HepG2 (cell line): ENCODE results near the gene RAET1E. TPM values are rescaled to one million over a fixed set of nuclear protein-coding genes. Genes with fewer than 3 reads are reported as not detected.
A peak's percentile ranks its signal among the peaks of the same experiment; 100 is the strongest.

ENCODE experiments used
- CSRNP2 ChIP-seq: sonication (generic); formaldehyde crosslinking; conservative IDR thresholded peaks from 2 replicates; pipeline ENCODE4 v1.8.0; 2022; ENCODE audit warnings: low read depth, missing genetic modification reagents
- FOXC1 ChIP-seq: sonication (generic); formaldehyde crosslinking; IDR thresholded peaks from 2 replicates; pipeline ENCODE4 v1.8.0; 2022; ENCODE audit warnings: mild to moderate bottlenecking, missing genetic modification reagents, borderline replicate concordance
- FOXJ3 ChIP-seq: sonication (generic); formaldehyde crosslinking; IDR thresholded peaks from 2 replicates; pipeline ENCODE4 v1.4.0; 2020; ENCODE audit warnings: missing genetic modification reagents, mild to moderate bottlenecking, borderline replicate concordance
- HIC2 ChIP-seq: sonication (generic); formaldehyde crosslinking; IDR thresholded peaks from 2 replicates; pipeline ENCODE4 v1.9.0; 2022; ENCODE audit warnings: low read depth, missing genetic modification reagents
- HNF1B ChIP-seq: sonication (generic); formaldehyde crosslinking; IDR thresholded peaks from 2 replicates; pipeline ENCODE4 v1.5.1; 2020; ENCODE audit warnings: mild to moderate bottlenecking, moderate library complexity, missing genetic modification reagents
- HOXD1 ChIP-seq: sonication (generic); formaldehyde crosslinking; IDR thresholded peaks from 2 replicates; pipeline ENCODE4 v1.5.0; 2020; ENCODE audit warnings: missing genetic modification reagents
- JDP2 ChIP-seq: sonication (generic); formaldehyde crosslinking; IDR thresholded peaks from 2 replicates; pipeline ENCODE4 v1.8.1; 2022; ENCODE audit warnings: missing genetic modification reagents, borderline replicate concordance
- PHF20 ChIP-seq: sonication (generic); formaldehyde crosslinking; IDR thresholded peaks from 2 replicates; pipeline ENCODE4 v1.5.0; 2020; ENCODE audit warnings: mild to moderate bottlenecking, missing genetic modification reagents
- RBFOX2 ChIP-seq: fragments of 200-400 bp; formaldehyde crosslinking; IDR thresholded peaks from 2 replicates; pipeline ENCODE4 v1.6.1; 2017; ENCODE audit warnings: low read depth, mild to moderate bottlenecking, low read length
- REPIN1 ChIP-seq: sonication (generic); formaldehyde crosslinking; IDR thresholded peaks from 2 replicates; pipeline ENCODE4 v1.8.0; 2022; ENCODE audit warnings: missing genetic modification reagents, low read depth, mild to moderate bottlenecking, borderline replicate concordance
- REXO4 ChIP-seq: sonication (generic); formaldehyde crosslinking; IDR thresholded peaks from 2 replicates; pipeline ENCODE4 v1.8.0; 2022; ENCODE audit warnings: missing genetic modification reagents, mild to moderate bottlenecking, borderline replicate concordance
- RFX1 ChIP-seq: fragments of 450-650 bp; IDR thresholded peaks from 2 replicates; pipeline ENCODE4 v1.6.1; 2017
- SIN3A ChIP-seq: IDR thresholded peaks from 2 replicates; pipeline ENCODE4 v1.6.1; 2011; ENCODE audit warnings: low read depth, mild to moderate bottlenecking, control low read depth, low read length, borderline replicate concordance
- SMC3 ChIP-seq: IDR thresholded peaks from 2 replicates; pipeline ENCODE4 v1.6.1; 2011; ENCODE audit warnings: low read length, improper control_type of control experiment
- TBL1XR1 ChIP-seq: fragments of 150-350 bp; IDR thresholded peaks from 2 replicates; pipeline ENCODE4 v1.6.1; 2014; ENCODE audit warnings: borderline replicate concordance, low read length; ENCODE audit not compliant: partially characterized antibody
- ZNF329 ChIP-seq: sonication (generic); formaldehyde crosslinking; IDR thresholded peaks from 2 replicates; pipeline ENCODE4 v1.9.0; 2021; ENCODE audit warnings: low read depth, mild to moderate bottlenecking, missing genetic modification reagents
- ZNF549 ChIP-seq: sonication (generic); formaldehyde crosslinking; IDR thresholded peaks from 2 replicates; pipeline ENCODE4 v1.5.0; 2020; ENCODE audit warnings: missing genetic modification reagents
- ZNF746 ChIP-seq: sonication (generic); formaldehyde crosslinking; IDR thresholded peaks from 2 replicates; pipeline ENCODE4 v1.8.0; 2022; ENCODE audit warnings: mild to moderate bottlenecking, missing genetic modification reagents
- ZNF768 ChIP-seq: sonication (generic); formaldehyde crosslinking; IDR thresholded peaks from 2 replicates; pipeline ENCODE4 v1.4.0; 2020; ENCODE audit warnings: missing genetic modification reagents
- ZNF782 ChIP-seq: sonication (generic); formaldehyde crosslinking; IDR thresholded peaks from 2 replicates; pipeline ENCODE4 v1.4.0; 2020; ENCODE audit warnings: missing genetic modification reagents, mild to moderate bottlenecking, borderline replicate concordance
- ZSCAN31 ChIP-seq: sonication (generic); formaldehyde crosslinking; IDR thresholded peaks from 2 replicates; pipeline ENCODE4 v1.5.0; 2020; ENCODE audit warnings: low read depth, mild to moderate bottlenecking, missing genetic modification reagents
- polyA plus RNA-seq, 8 experiments: library from polyadenylated mRNA; depleted of rRNA in 3 of 8; stranded (reverse) in 7 of 8; unstranded in 1 of 8; fragments of >200 nt; fragmentation: Illumina TruSeq in 4 of 8; extraction: Trizol in 4 of 8; gene quantifications; 2 replicates each; pipeline versions ENCODE4 v1.2.1 to v1.2.3, GENCODE V29; 2011 to 2016; ENCODE audit warnings: low read depth in 4 of 8, missing spikeins in 1 of 8, mixed read lengths in 1 of 8; ENCODE audit not compliant: insufficient read depth in 1 of 8
- total RNA-seq, 5 experiments: library from RNA; depleted of rRNA; stranded (reverse); fragments of >200 nt; fragmentation: Illumina TruSeq; extraction: Trizol; gene quantifications; 2 replicates each; pipeline ENCODE4 v1.2.3, GENCODE V29; 2016; ENCODE audit warnings: low read depth in 1 of 5
- TF ChIP-seq, protein P1 (sequence below): sonication (generic); formaldehyde crosslinking; IDR thresholded peaks from 2 replicates; pipeline ENCODE4 v1.4.0; 2020; ENCODE audit warnings: mild to moderate bottlenecking, missing genetic modification reagents

The RAET1E gene
- total and polyA plus RNA-seq, 2 of the 13 experiments (the other 11 are each of a cell fraction or from before 2014, with no cell fraction given), result not detected

DNA sequence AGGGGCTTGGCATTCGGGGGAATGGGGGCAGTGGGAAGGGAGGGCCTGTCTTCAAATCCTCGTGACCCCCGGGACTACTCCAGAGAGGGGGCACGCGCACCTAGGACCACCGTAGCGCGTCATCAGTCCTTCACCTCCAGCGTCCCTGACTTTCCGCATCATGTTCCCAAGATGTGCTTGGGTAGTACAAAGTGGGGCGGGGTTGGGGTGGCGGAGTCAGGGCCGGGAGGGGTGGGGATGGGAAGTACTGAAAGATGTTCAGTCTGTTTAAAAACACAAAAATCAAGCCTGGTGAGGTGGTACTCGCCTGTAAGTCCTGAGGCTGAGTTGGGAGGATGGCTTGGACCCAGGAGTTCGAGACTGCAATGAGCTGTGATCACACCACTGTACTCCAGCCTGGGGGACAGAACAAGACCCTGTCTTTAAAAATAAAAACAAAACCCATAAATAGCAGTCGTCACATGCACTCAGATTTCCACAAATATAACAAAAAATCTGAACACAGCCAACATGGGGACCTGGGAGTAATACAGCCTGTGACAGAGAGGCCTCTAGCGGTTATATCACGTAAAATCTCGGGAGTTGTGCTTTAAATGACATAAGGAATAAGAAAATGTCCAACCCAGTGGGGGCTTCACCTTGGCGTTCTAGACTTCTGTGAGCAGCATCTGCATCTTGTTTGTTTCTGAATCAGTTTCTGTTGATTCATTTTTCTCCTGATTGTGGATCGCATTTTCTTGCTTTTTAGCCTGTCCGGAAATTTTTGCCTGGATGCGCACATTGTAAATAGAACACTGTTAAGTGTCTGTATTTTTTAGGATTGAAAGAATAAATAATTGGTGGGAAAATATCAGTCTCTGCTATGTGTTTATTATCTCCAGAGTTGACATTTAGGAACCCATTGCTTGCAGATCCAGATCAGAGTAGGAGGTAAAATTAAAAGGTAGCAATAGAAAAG, 33.1 kb downstream of the RAET1E start (continued):
- TF ChIP-seq REXO4 (CRISPR knock-in tag) (no peak), HOXD1 (CRISPR knock-in tag) (no peak), RFX1 (no peak), JDP2 (CRISPR knock-in tag) (no peak), RBFOX2 (no peak), ZNF549 (no peak), HIC2 (CRISPR knock-in tag) (no peak), HNF1B (0 out of 2 replicates have a peak, but pooled peaks have one; percentile 2), ZNF746 (no peak), ZNF768 (CRISPR knock-in tag) (no peak), REPIN1 (CRISPR knock-in tag) (peak; percentile 38; the same call in 1 of the 2 replicates), SIN3A (peak; percentile 23; the same call in 1 of the 2 replicates), ZSCAN31 (CRISPR knock-in tag) (no peak), TBL1XR1 (no peak), ZNF329 (CRISPR knock-in tag) (no peak), SMC3 (peak; percentile 72), FOXC1 (CRISPR knock-in tag) (no peak), FOXJ3 (CRISPR knock-in tag) (no peak), PHF20 (CRISPR knock-in tag) (no peak), CSRNP2 (CRISPR knock-in tag) (no peak), ZNF782 (CRISPR knock-in tag) (0 out of 2 replicates have a peak, but pooled peaks have one; percentile 43)
- TF ChIP-seq, protein P1, sequence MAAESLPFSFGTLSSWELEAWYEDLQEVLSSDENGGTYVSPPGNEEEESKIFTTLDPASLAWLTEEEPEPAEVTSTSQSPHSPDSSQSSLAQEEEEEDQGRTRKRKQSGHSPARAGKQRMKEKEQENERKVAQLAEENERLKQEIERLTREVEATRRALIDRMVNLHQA (CRISPR knock-in tag), result no peak
